Heart left ventricle (tissue), 13 donors: Measurements from ENCODE around the gene TMEM167B.

Experiments
- POLR2A ChIP-seq, 2 donors: fragments of 450-650 bp; IDR thresholded peaks; one replicate each; pipeline ENCODE4 v1.6.1; 2017; ENCODE audit warnings: antibody characterized with exemption in 2 of 2, mild to moderate bottlenecking in 2 of 2, moderate library complexity in 2 of 2
- TF ChIP-seq, protein P1 (sequence below), 12 donors: fragments of 200-600 bp; sonication (generic) in 4 of 12; IDR thresholded peaks; one replicate each; pipeline versions ENCODE4 v1.5.0 to v1.8.0; 2018 to 2022; ENCODE audit warnings: antibody characterized with exemption in 12 of 12, mild to moderate bottlenecking in 5 of 12
- donor health status: ischemic (EF 13 %, LVEDD 7.1; RV severe dilation, severe dysfunction).
- donor health status: DM: no; HTN: yes; CAD: no.
- donor health status: DM: no; HTN: no; CAD: no.
- donor health status: ischemic (EF 25% LVEDD 6.9; RV normal size, moderate dysfunction).
- donor health status: ischemic (EF 25% LVEDD 5.7; RV mildly dilated, moderate dysfunction).
- donor health status: ischemic (EF 35%, LVEDD 5.7; RV mildly dilated, moderate dysfunction).
- donor health status: nonischemic (EF 11% LVEDD 7.7; RV severe dilation, severe dysfunction).
- donor health status: DM: yes; HTN: yes; CAD: no.
- donor health status: PGD.
- donor health status: ischemic (EF 29% LVEDD 5.4; RV normal size, mild dysfunction).
- donor health status: nonischemic (EF 23%, LVEDD 6.1; RV moderate dilation, normal function).

DNA sequence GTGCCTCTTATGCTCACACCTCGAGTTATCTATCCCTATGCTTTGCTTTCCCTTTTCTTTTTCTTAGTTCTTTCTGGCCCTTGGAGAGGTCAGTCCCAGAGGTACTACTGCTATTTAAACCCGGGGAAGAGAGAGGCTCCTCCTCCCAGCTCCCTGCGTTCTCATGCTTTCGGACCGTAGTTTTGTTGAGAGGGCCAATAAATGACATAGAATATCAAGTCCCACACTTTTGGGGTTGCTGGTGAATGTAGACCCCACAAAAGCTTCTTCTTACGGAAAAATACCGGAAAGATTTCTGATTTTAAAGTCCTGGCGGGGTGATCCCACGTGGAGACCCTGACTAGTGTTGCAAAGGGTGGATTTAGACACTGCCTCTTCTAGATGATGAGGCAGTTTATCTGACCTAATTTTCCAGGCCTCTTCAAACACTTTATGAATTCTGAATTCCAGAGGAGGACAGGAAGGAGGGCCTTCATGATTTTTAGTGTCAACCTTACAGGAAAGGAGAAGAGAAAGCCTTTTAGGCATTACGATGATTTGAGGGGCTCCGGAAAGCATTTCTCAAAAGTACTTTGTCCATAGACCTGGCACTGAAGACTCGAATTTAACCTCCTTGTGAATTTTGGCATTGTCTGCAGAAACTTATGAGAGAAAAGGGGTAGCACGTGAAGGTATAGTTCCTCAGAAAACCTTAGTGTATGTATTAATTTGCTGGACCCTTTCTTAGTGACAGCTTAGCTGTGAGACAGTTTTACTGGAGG is 694 bp downstream of the TMEM167B start:
- TF ChIP-seq, protein P1, sequence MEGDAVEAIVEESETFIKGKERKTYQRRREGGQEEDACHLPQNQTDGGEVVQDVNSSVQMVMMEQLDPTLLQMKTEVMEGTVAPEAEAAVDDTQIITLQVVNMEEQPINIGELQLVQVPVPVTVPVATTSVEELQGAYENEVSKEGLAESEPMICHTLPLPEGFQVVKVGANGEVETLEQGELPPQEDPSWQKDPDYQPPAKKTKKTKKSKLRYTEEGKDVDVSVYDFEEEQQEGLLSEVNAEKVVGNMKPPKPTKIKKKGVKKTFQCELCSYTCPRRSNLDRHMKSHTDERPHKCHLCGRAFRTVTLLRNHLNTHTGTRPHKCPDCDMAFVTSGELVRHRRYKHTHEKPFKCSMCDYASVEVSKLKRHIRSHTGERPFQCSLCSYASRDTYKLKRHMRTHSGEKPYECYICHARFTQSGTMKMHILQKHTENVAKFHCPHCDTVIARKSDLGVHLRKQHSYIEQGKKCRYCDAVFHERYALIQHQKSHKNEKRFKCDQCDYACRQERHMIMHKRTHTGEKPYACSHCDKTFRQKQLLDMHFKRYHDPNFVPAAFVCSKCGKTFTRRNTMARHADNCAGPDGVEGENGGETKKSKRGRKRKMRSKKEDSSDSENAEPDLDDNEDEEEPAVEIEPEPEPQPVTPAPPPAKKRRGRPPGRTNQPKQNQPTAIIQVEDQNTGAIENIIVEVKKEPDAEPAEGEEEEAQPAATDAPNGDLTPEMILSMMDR (IDR thresholded peaks at IDR 0.05), result no peak
- no peak for TF ChIP-seq POLR2A (IDR thresholded peaks at IDR 0.05)
